K562 (cell line): ENCODE results near the gene MYO18B. TPM values are rescaled to one million over a fixed set of nuclear protein-coding genes. Genes with fewer than 3 reads are reported as not detected.

ENCODE experiments used
- ATAC-seq: fragments of 200-7000 bp; cut with Tn5 transposase; 3 replicates; pipeline ENCODE4 v1.9.1; 2020; ENCODE audit warnings: moderate library complexity
- BruUV-seq: library from RNA; stranded (reverse); fragments of 400-500 nt; replicated peaks from 2 replicates; lab custom pipeline; 2021; lab: Mats Ljungman, UMichigan
- CTCF ChIA-PET: fragments of 300-600 bp; formaldehyde crosslinking; extraction: SDS; loops from one replicate; lab custom pipeline; 2021; ENCODE audit warnings: low intra/inter-chr PET ratio; lab: Yijun Ruan, JAX
- POLR2A ChIA-PET: fragments of 300-600, 350-650 bp; sonication (Branson Sonifier 250); formaldehyde crosslinking; extraction: SDS; loops from one replicate; lab custom pipeline; 2021; ENCODE audit warnings: antibody characterized with exemption, inconsistent platforms; lab: Yijun Ruan, JAX
- DNase-seq, 4 experiments: peaks; one replicate each; pipeline versions ENCODE4 v3.0.0 to v3.0.0-alpha.2; 2011 to 2018; ENCODE audit warnings: low spot score in 3 of 4, mixed read lengths in 3 of 4; ENCODE audit errors: extremely low read depth in 1 of 4
- FAIRE-seq: peaks from 2 replicates; lab custom pipeline; 2011; peaks lifted over from hg19 to GRCh38; lab: Jason Lieb, UNC
- H2AFZ ChIP-seq: 2 replicates; pipeline ENCODE4 v1.6.0; 2011; ENCODE audit warnings: low read depth, low read length, control low read depth, inconsistent platforms
- H3K27ac ChIP-seq: fragments of 200-600 bp; 3 replicates; pipeline ENCODE4 v1.8.0; 2011; ENCODE audit warnings: low read depth, mild to moderate bottlenecking, control low read depth, inconsistent platforms, low read length, moderate library complexity, mixed read lengths; ENCODE audit errors: extremely low read depth
- H3K27me3 ChIP-seq, 2 experiments: fragments of 300-600 bp in 1 of 2; 2 replicates in 1 of 2; 3 replicates in 1 of 2; pipeline versions ENCODE4 v1.6.0 to v1.8.0; 2011; ENCODE audit warnings: inconsistent platforms in 2 of 2, low read length in 2 of 2, mild to moderate bottlenecking in 1 of 2, mixed read lengths in 1 of 2, moderate library complexity in 1 of 2; ENCODE audit not compliant: control insufficient read depth in 2 of 2, insufficient read depth in 2 of 2
- H3K36me3 ChIP-seq: fragments of 300-600 bp; 3 replicates; pipeline ENCODE4 v1.8.0; 2011; ENCODE audit warnings: mild to moderate bottlenecking, low read length, inconsistent platforms; ENCODE audit not compliant: control insufficient read depth, insufficient read depth
- H3K4me1 ChIP-seq, 2 experiments: fragments of 200-600 bp in 1 of 2; replicated peaks in 1 of 2; 2 replicates in 1 of 2; 3 replicates in 1 of 2; pipeline versions ENCODE4 v1.5.1 to v1.8.0; 2011; ENCODE audit warnings: inconsistent platforms in 2 of 2, low read length in 2 of 2, mild to moderate bottlenecking in 1 of 2, mixed read lengths in 1 of 2, moderate library complexity in 1 of 2; ENCODE audit not compliant: control insufficient read depth in 2 of 2, insufficient read depth in 2 of 2
- H3K4me2 ChIP-seq: 2 replicates; pipeline ENCODE4 v1.6.1; 2011; ENCODE audit warnings: low read length, control low read depth, inconsistent platforms, mixed read lengths; ENCODE audit not compliant: insufficient read depth
- H3K4me3 ChIP-seq: fragments of 200-600 bp; sonication (generic), shearing (Covaris generic); 2 replicates; pipeline ENCODE4 v1.5.1; 2016; ENCODE audit warnings: control low read depth, inconsistent platforms
- H3K79me2 ChIP-seq: fragments of 200-600 bp; 3 replicates; pipeline ENCODE4 v1.8.0; 2011; ENCODE audit warnings: low read length, inconsistent platforms; ENCODE audit not compliant: control insufficient read depth, insufficient read depth
- H3K9ac ChIP-seq, 2 experiments: 2 replicates each; pipeline versions ENCODE4 v1.6.0 to v1.6.1; 2011; ENCODE audit warnings: low read depth in 2 of 2, low read length in 2 of 2, control low read depth in 1 of 2, inconsistent platforms in 1 of 2, mild to moderate bottlenecking in 1 of 2, mixed read lengths in 1 of 2; ENCODE audit not compliant: insufficient read depth in 1 of 2
- H3K9me1 ChIP-seq: one replicate; pipeline ENCODE4 v1.6.0; 2011; ENCODE audit warnings: inconsistent platforms, mild to moderate bottlenecking, low read length, moderate library complexity; ENCODE audit not compliant: control insufficient read depth, insufficient read depth
- H3K9me3 ChIP-seq: replicated peaks from 2 replicates; pipeline ENCODE4 v1.5.1; 2011; ENCODE audit warnings: low read depth, low read length, inconsistent platforms; ENCODE audit not compliant: control insufficient read depth, insufficient read depth
- H4K20me1 ChIP-seq: replicated peaks from 2 replicates; pipeline ENCODE4 v1.6.1; 2011; ENCODE audit warnings: low read length, inconsistent platforms, mixed read lengths; ENCODE audit not compliant: control insufficient read depth, insufficient read depth
- CEBPG ChIP-seq, 3 experiments: fragments of 200-800 bp in 1 of 3; sonication (Bioruptor generic) in 1 of 3; sonication (generic) in 1 of 3; formaldehyde crosslinking in 1 of 3; IDR thresholded peaks in 2 of 3; conservative IDR thresholded peaks in 1 of 3; 2 replicates each; pipeline versions ENCODE4 v1.6.1 to v1.8.0; 2016 to 2022; ENCODE audit warnings: missing compliant biosample characterization in 2 of 3, missing genetic modification characterization in 2 of 3, mild to moderate bottlenecking in 1 of 3, missing genetic modification reagents in 1 of 3
- FUS ChIP-seq: fragments of 200-400 bp; formaldehyde crosslinking; optimal IDR thresholded peaks from 2 replicates; pipeline ENCODE3; 2017; ENCODE audit warnings: low read depth, low read length
- KDM1A ChIP-seq, 2 experiments: fragments of 450-650 bp; IDR thresholded peaks; 2 replicates each; pipeline ENCODE4 v1.6.1; 2016; ENCODE audit warnings: mild to moderate bottlenecking in 2 of 2
- MAFK ChIP-seq: IDR thresholded peaks from 2 replicates; pipeline ENCODE4 v1.6.1; 2011; ENCODE audit warnings: low read length, improper control_type of control experiment
- PTTG1 ChIP-seq: fragments of 450-650 bp; IDR thresholded peaks from 2 replicates; pipeline ENCODE4 v1.6.1; 2016; ENCODE audit warnings: low read depth, mild to moderate bottlenecking, missing genetic modification characterization, missing compliant biosample characterization
- STAT5B ChIP-seq: fragments of 250-450 bp; sonication (Bioruptor Pico); IDR thresholded peaks from 2 replicates; pipeline ENCODE4 v1.8.0; 2021; ENCODE audit warnings: mild to moderate bottlenecking, inconsistent platforms
- TAF7 ChIP-seq: fragments of 450-650 bp; IDR thresholded peaks from 2 replicates; pipeline ENCODE4 v1.6.1; 2016; ENCODE audit warnings: missing genetic modification characterization, missing compliant biosample characterization
- TCFL5 ChIP-seq: fragments of 250-450 bp; sonication (Bioruptor Pico); conservative IDR thresholded peaks from 2 replicates; pipeline ENCODE4 v1.6.1; 2021; ENCODE audit warnings: mild to moderate bottlenecking, moderate library complexity, matching md5 sums
- ZC3H4 ChIP-seq: sonication (generic); formaldehyde crosslinking; IDR thresholded peaks from 2 replicates; pipeline ENCODE4 v1.9.0; 2021; ENCODE audit warnings: missing genetic modification reagents, borderline replicate concordance
- ZNF395 ChIP-seq: fragments of 200-800 bp; sonication (Bioruptor generic); IDR thresholded peaks from 2 replicates; pipeline ENCODE4 v1.6.1; 2017; ENCODE audit warnings: missing genetic modification characterization, missing compliant biosample characterization
- ZNF707 ChIP-seq: fragments of 250-450 bp; sonication (Bioruptor Pico); conservative IDR thresholded peaks from 2 replicates; pipeline ENCODE4 v1.8.0; 2022; ENCODE audit warnings: inconsistent platforms, mild to moderate bottlenecking, moderate library complexity
- WGBS: fragments of 100-300 bp; shearing (Covaris generic); methylation state at CpG from one replicate; pipeline ENCODE4 v1.1.6; 2016; ENCODE audit warnings: low coverage, mixed read lengths; ENCODE audit not compliant: insufficient coverage; ENCODE audit errors: missing lambda C conversion rate; 5-methylcytosine and 5-hydroxymethylcytosine counted together
- in situ Hi-C: fragments of 300-500 bp; cut with MboI; formaldehyde crosslinking; loops from 4 replicates; pipeline ENCODE4 v1.15.0; 2018; ENCODE audit warnings: inconsistent platforms, mixed read lengths
- intact Hi-C: fragments of 100-400 bp; cut with micrococcal nuclease; formaldehyde crosslinking; loops from 2 replicates; pipeline ENCODE4 v1.14.2; 2022
- polyA plus RNA-seq, 8 experiments: library from polyadenylated mRNA; depleted of rRNA in 4 of 8; stranded (reverse) in 5 of 8; unstranded in 3 of 8; fragments of >200 nt; fragmentation: Nextera tagmentation in 2 of 8; fragmentation: Illumina TruSeq in 1 of 8; extraction: Ambion mirVana in 2 of 8; extraction: Trizol in 1 of 8; gene quantifications; 2 replicates each; pipeline versions ENCODE4 v1.2.1 to v1.2.3, GENCODE V29; 2011 to 2014; ENCODE audit warnings: inconsistent platforms in 1 of 8, missing spikeins in 1 of 8
- total RNA-seq, 7 experiments: library from RNA; depleted of rRNA in 6 of 7; stranded (reverse); fragments of >200 nt in 6 of 7; fragmentation: Illumina TruSeq in 2 of 7; extraction: Trizol in 2 of 7; gene quantifications; 2 replicates each; pipeline versions ENCODE4 v1.2.1 to v1.2.3, GENCODE V29; 2011 to 2021; ENCODE audit warnings: low replicate concordance in 1 of 7
- TF ChIP-seq, protein P1 (sequence below): sonication (generic); formaldehyde crosslinking; IDR thresholded peaks from 2 replicates; pipeline ENCODE4 v1.9.0; 2022; ENCODE audit warnings: mild to moderate bottlenecking, missing genetic modification reagents
- TF ChIP-seq, protein P2 (sequence below): fragments of 250-450 bp; sonication (Bioruptor Pico); IDR thresholded peaks from 2 replicates; pipeline ENCODE4 v1.5.0; 2020; ENCODE audit warnings: mild to moderate bottlenecking, borderline replicate concordance

MYO18B gene
- total and polyA plus RNA-seq, 9 of the 15 experiments (the other 6 are each of a cell fraction or from before 2014, with no cell fraction given) = 0.06 to 7.0 (median 4.3) TPM

- no peak for DNase-seq
- Histone ChIP-seq H4K20me1 (no peaks in the 10 kb centered on the region), H3K4me1 (no peaks in the 10 kb centered on the region), H3K4me2 (no peak overlapping the region), H3K36me3 (no peaks in the 10 kb centered on the region; the same call in 1 of the 3 replicates), H3K9me3 (no peaks in the 10 kb centered on the region), H3K79me2 (no peaks in the 10 kb centered on the region), H3K9ac (no peak overlapping the region), H3K27me3 (no peaks in the 10 kb centered on the region), H3K27ac (no peak overlapping the region), H2AFZ (no peak overlapping the region)
- in situ Hi-C loops = no loop called here
- ATAC-seq = no peak
- 33% methylated on average over 4 of the region's 4 CpGs for WGBS
- ChIA-PET POLR2A (interaction anchor here (1.0 to 1.2 kb wide), 2 partner anchors 10 to 16 kb away, joined by 3 read pairs; no protein-coding TSS in a partner anchor), CTCF (no interaction called here)
- FAIRE-seq = no peak
- intact Hi-C loops = no loop called here
- BruUV-seq = no TSS peak
- no peak for TF ChIP-seq TCFL5 (CRISPR knock-in tag)
- no peak for TF ChIP-seq CEBPG (CRISPR knock-in tag; IDR thresholded peaks at IDR 0.05)
- TF ChIP-seq CEBPG (tag; conservative IDR thresholded peaks at IDR 0.05 in 1 of 2, IDR thresholded peaks at IDR 0.05 in 1 of 2) = no peak
- TF ChIP-seq, protein P1, sequence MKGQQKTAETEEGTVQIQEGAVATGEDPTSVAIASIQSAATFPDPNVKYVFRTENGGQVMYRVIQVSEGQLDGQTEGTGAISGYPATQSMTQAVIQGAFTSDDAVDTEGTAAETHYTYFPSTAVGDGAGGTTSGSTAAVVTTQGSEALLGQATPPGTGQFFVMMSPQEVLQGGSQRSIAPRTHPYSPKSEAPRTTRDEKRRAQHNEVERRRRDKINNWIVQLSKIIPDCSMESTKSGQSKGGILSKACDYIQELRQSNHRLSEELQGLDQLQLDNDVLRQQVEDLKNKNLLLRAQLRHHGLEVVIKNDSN (CRISPR knock-in tag) = no peak
- TF ChIP-seq PTTG1 (tag) = no peak
- no peak for TF ChIP-seq STAT5B (CRISPR knock-in tag)
- TF ChIP-seq, protein P2, sequence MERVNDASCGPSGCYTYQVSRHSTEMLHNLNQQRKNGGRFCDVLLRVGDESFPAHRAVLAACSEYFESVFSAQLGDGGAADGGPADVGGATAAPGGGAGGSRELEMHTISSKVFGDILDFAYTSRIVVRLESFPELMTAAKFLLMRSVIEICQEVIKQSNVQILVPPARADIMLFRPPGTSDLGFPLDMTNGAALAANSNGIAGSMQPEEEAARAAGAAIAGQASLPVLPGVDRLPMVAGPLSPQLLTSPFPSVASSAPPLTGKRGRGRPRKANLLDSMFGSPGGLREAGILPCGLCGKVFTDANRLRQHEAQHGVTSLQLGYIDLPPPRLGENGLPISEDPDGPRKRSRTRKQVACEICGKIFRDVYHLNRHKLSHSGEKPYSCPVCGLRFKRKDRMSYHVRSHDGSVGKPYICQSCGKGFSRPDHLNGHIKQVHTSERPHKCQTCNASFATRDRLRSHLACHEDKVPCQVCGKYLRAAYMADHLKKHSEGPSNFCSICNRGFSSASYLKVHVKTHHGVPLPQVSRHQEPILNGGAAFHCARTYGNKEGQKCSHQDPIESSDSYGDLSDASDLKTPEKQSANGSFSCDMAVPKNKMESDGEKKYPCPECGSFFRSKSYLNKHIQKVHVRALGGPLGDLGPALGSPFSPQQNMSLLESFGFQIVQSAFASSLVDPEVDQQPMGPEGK (CRISPR knock-in tag) = no peak
- no peak for TF ChIP-seq TAF7
- TF ChIP-seq KDM1A (IDR thresholded peaks at IDR 0.05) = no peak
- no peak for TF ChIP-seq FUS
- no peak for TF ChIP-seq ZC3H4 (CRISPR knock-in tag)
- TF ChIP-seq ZNF395 (CRISPR knock-in tag) = no peak
- no peak for TF ChIP-seq ZNF707 (CRISPR knock-in tag)
- no peak for TF ChIP-seq MAFK
- TF ChIP-seq, all 486 proteins: peak for 0
- Histone ChIP-seq H3K4me3 (no peak overlapping the region), H3K9me1 (no peaks in the 10 kb centered on the region)
Observed at GRCh38 chr22:25919452-25919851, 177.5 kb downstream of the MYO18B start.
